ENCODE data around the gene CYP2B6.

CYP2B6 gene

GRCh38 chr19:41064974-41065569 is 74.0 kb downstream of the CYP2B6 start:
- no peak for TF ChIP-seq CTCF (IDR thresholded peaks at IDR 0.05; ENCODE audit: extremely low read depth, missing control alignments)
- no peak for DNase-seq (ENCODE audit: low spot score)
